OCI-LY7 (cell line): ENCODE data around the gene IRX4. TPM values are rescaled to one million over a fixed set of nuclear protein-coding genes. Genes with fewer than 3 reads are reported as not detected.

ENCODE experiments used
- BruUV-seq: library from RNA; stranded (reverse); fragments of 400-500 nt; replicated peaks from 2 replicates; lab custom pipeline; 2021; lab: Mats Ljungman, UMichigan
- CTCF ChIA-PET: fragments of 300-600 bp; sonication (Branson Sonifier 250); formaldehyde crosslinking; loops from one replicate; lab custom pipeline; 2022; ENCODE audit warnings: antibody characterized with exemption; ENCODE audit not compliant: unreplicated experiment; lab: Charles Lee
- POLR2A ChIA-PET: fragments of 300-600 bp; sonication (Branson Sonifier 250); formaldehyde crosslinking; loops from one replicate; lab custom pipeline; 2022; ENCODE audit warnings: antibody characterized with exemption; lab: Charles Lee
- DNase-seq: peaks from one replicate; pipeline ENCODE4 v3.0.0-alpha.2; 2015; ENCODE audit warnings: low spot score
- H2AFZ ChIP-seq: fragments of 200-600 bp; sonication (generic), shearing (Covaris generic); 2 replicates; pipeline ENCODE4 v1.6.1; 2014; ENCODE audit warnings: mild to moderate bottlenecking, antibody characterized with exemption, low read length, moderate library complexity
- H3K27ac ChIP-seq: fragments of 200-600 bp; sonication (generic); 2 replicates; pipeline ENCODE4 v1.5.1; 2014; ENCODE audit warnings: mixed run types, low read depth, mild to moderate bottlenecking, moderate library complexity, low read length, inconsistent platforms; ENCODE audit not compliant: poor library complexity, severe bottlenecking
- H3K36me3 ChIP-seq: fragments of 200-600 bp; sonication (generic); 2 replicates; pipeline ENCODE4 v1.6.1; 2014; ENCODE audit warnings: mild to moderate bottlenecking, antibody characterized with exemption, low read length, moderate library complexity, mixed read lengths; ENCODE audit not compliant: insufficient read depth
- H3K4me1 ChIP-seq: fragments of 200-600 bp; sonication (generic); 2 replicates; pipeline ENCODE4 v1.5.1; 2014; ENCODE audit warnings: mild to moderate bottlenecking, low read length; ENCODE audit not compliant: insufficient read depth, poor library complexity, severe bottlenecking
- H3K4me2 ChIP-seq: fragments of 200-600 bp; sonication (generic); 2 replicates; pipeline ENCODE4 v1.6.1; 2014; ENCODE audit warnings: mild to moderate bottlenecking, low read length
- H3K4me3 ChIP-seq: fragments of 200-600 bp; sonication (generic); 2 replicates; pipeline ENCODE4 v1.5.1; 2014; ENCODE audit warnings: mild to moderate bottlenecking, low read depth, low read length; ENCODE audit not compliant: poor library complexity, severe bottlenecking
- H3K79me2 ChIP-seq: fragments of 200-600 bp; sonication (generic); 2 replicates; pipeline ENCODE4 v1.6.1; 2016; ENCODE audit warnings: low read depth, mild to moderate bottlenecking, low read length, moderate library complexity, mixed read lengths; ENCODE audit not compliant: insufficient read depth
- H3K9me2 ChIP-seq: fragments of 200-600 bp; sonication (generic); 2 replicates; pipeline ENCODE4 v1.6.1; 2016; ENCODE audit warnings: mild to moderate bottlenecking, low read length, mixed read lengths; ENCODE audit not compliant: insufficient read depth
- H3K9me3 ChIP-seq: fragments of 200-600 bp; sonication (generic); 2 replicates; pipeline ENCODE4 v1.6.1; 2014; ENCODE audit warnings: mild to moderate bottlenecking, mixed run types, low read length, mixed read lengths
- H4K20me1 ChIP-seq: fragments of 200-600 bp; sonication (generic); 2 replicates; pipeline ENCODE4 v1.6.1; 2014; ENCODE audit warnings: mild to moderate bottlenecking, antibody characterized with exemption, low read length, moderate library complexity, mixed read lengths; ENCODE audit not compliant: insufficient read depth
- EZH2phosphoT487 ChIP-seq: fragments of 200-600 bp; sonication (generic); IDR thresholded peaks from 2 replicates; pipeline ENCODE4 v1.6.1; 2018; ENCODE audit warnings: low read depth, borderline replicate concordance, mild to moderate bottlenecking, mixed run types, antibody characterized with exemption, low read length, moderate library complexity, mixed read lengths
- intact Hi-C: fragments of 100-400 bp; cut with micrococcal nuclease; formaldehyde crosslinking; loops from one replicate; pipeline ENCODE4 v1.10.0; 2022; ENCODE audit not compliant: unreplicated experiment
- total RNA-seq, 2 experiments: library from RNA; depleted of rRNA in 1 of 2; stranded (reverse); fragments of >200 nt in 1 of 2; shearing (Covaris generic) in 1 of 2; gene quantifications; 2 replicates each; pipeline ENCODE4 v1.2.3, GENCODE V29; 2014 to 2022
- TF ChIP-seq, protein P1 (sequence below): fragments of 200-600 bp; sonication (generic); conservative IDR thresholded peaks from 2 replicates; pipeline ENCODE4 v1.5.1; 2014; ENCODE audit warnings: mild to moderate bottlenecking, antibody characterized with exemption, low read length, moderate library complexity, mixed read lengths

Gene IRX4
- total RNA-seq, 2 experiments from 2014 or later, result not detected

DNA sequence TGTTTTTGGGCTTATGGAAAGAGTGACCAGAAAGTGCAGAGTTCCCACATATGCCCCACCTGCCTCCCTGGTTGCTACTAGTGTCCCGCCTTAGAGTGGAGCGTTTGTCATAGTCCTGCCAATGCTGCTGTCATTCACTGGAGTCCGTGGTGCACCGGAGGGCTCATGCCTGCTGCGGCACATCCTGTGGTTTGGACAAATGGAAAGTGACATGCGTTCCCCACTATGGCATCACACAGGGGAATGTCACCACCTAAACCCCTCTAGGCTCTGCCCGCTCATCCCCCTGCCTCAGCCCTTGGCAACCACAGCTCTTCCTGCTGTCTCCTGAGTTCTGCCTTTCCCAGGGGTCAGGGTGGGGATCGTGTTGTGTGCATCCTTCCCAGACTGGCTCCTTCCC lies 29.2 kb downstream of the IRX4 start:
- POLR2A ChIA-PET, result no interaction called here
- no peak overlapping the region for H3K4me3 ChIP-seq
- BruUV-seq, result no TSS peak
- DNase-seq, result no peak
- TF ChIP-seq, protein P1, sequence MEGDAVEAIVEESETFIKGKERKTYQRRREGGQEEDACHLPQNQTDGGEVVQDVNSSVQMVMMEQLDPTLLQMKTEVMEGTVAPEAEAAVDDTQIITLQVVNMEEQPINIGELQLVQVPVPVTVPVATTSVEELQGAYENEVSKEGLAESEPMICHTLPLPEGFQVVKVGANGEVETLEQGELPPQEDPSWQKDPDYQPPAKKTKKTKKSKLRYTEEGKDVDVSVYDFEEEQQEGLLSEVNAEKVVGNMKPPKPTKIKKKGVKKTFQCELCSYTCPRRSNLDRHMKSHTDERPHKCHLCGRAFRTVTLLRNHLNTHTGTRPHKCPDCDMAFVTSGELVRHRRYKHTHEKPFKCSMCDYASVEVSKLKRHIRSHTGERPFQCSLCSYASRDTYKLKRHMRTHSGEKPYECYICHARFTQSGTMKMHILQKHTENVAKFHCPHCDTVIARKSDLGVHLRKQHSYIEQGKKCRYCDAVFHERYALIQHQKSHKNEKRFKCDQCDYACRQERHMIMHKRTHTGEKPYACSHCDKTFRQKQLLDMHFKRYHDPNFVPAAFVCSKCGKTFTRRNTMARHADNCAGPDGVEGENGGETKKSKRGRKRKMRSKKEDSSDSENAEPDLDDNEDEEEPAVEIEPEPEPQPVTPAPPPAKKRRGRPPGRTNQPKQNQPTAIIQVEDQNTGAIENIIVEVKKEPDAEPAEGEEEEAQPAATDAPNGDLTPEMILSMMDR, result no peak
- TF ChIP-seq EZH2phosphoT487, result no peak
- H3K36me3 ChIP-seq, result no peaks in the 10 kb centered on the region
- no peak overlapping the region for H3K27ac ChIP-seq
- no peaks in the 10 kb centered on the region for H3K79me2 ChIP-seq
- intact Hi-C loops, result no loop called here
- no peaks in the 10 kb centered on the region for H3K9me3 ChIP-seq
- no peaks in the 10 kb centered on the region for H3K4me1 ChIP-seq
- CTCF ChIA-PET, result no interaction called here
- H4K20me1 ChIP-seq, result no peaks in the 10 kb centered on the region
- H3K9me2 ChIP-seq, result no peaks in the 10 kb centered on the region
- no peak overlapping the region for H2AFZ ChIP-seq
- no peak overlapping the region for H3K4me2 ChIP-seq

DNA sequence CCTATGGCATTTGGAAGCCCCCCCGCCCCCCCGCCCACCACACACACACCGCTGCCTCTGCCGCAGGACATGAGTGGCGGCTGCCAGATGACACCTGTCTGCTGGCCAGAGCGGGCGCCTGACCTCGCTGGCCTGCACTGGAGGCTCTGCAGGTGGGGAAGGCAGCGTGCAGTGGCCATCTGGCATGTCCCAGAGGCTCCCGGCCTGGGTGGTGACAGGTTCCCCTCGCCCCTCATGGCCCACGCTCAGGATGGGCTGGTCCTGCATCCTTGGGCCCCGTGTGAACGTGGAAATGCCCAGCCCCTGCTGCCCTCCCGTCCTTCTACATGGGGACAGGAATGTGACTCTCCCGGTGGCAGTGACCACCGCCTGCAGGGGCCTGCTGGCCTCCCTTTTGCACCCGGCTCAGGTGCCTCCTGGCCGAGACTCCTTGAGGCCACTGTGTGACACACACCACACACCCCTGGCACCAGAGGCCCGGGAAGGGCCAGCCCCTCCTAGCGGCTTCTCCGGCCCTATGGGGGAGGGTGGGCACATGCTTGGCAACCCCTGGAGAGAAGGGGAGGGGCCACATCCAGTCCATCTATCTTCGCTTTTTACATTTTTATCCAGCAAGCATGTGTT lies 30.3 kb downstream of the IRX4 start:
- no peak overlapping the region for H3K4me2 ChIP-seq
- no peak for TF ChIP-seq EZH2phosphoT487
- TF ChIP-seq, protein P1, result no peak
- intact Hi-C loops, result no loop called here
- ChIA-PET CTCF (no interaction called here), POLR2A (no interaction called here)
- no peaks in the 10 kb centered on the region for H3K36me3 ChIP-seq
- no peaks in the 10 kb centered on the region for H3K4me1 ChIP-seq
- H3K79me2 ChIP-seq, result no peaks in the 10 kb centered on the region
- no peaks in the 10 kb centered on the region for H4K20me1 ChIP-seq
- no TSS peak for BruUV-seq
- no peaks in the 10 kb centered on the region for H3K9me2 ChIP-seq
- no peak overlapping the region for H3K4me3 ChIP-seq
- no peak overlapping the region for H3K27ac ChIP-seq
- DNase-seq, result no peak
- no peaks in the 10 kb centered on the region for H3K9me3 ChIP-seq
- H2AFZ ChIP-seq, result no peak overlapping the region

DNA sequence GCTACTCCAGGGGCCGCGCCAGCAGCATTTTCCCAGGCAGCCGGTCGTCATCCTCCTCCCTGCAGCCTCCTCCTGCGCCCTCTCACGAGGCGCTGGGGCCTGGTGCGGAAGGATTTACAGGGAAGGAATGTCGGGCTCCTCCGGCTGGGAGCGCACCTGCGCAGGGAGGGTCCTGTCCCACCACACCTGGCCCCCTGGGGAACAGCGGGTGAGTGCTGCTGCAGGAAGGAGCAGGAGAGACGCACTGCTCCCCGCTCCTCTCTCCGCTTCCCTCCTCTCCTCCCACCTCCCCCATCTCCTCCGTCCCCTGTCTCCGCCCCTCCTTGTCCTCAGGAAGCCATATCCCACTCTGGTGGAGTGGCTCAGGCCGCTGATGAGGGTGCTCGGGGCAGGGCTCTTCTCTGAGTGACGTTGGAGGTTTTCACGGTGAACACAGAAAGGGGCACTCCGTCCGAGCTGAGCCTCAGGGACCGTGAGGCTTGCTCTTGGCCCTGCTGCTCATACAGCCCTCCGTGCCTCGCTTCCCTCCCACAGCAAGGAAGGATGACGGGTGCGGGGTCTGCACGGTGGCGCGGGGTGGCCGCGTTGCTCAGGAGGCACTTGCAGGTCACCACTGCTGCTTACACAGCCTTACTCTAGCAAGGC lies 31.3 kb downstream of the IRX4 start:
- BruUV-seq, result no TSS peak
- TF ChIP-seq EZH2phosphoT487, result no peak
- TF ChIP-seq, protein P1, result no peak
- Histone ChIP-seq H3K9me2 (no peaks in the 10 kb centered on the region), H3K9me3 (no peaks in the 10 kb centered on the region), H3K79me2 (no peaks in the 10 kb centered on the region), H3K4me3 (no peak overlapping the region), H3K4me1 (no peaks in the 10 kb centered on the region), H2AFZ (no peak overlapping the region), H4K20me1 (no peaks in the 10 kb centered on the region), H3K4me2 (no peak overlapping the region), H3K27ac (no peak overlapping the region), H3K36me3 (no peaks in the 10 kb centered on the region)
- ChIA-PET POLR2A (no interaction called here), CTCF (no interaction called here)
- intact Hi-C loops, result no loop called here
- no peak for DNase-seq
